CD4-positive, alpha-beta T cell treated with Interleukin-6 at 100 ng/mL for 8 hours (primary cell): Measurements from ENCODE around the gene C9orf57.
"Not testable (repeated sequence)": the region's sequence is repeated elsewhere in the genome, so short reads cannot be mapped to it uniquely, and the experiment has no call there.

Experiments
- DNase-seq: peaks from one replicate; pipeline ENCODE4 v3.0.0-alpha.2; 2020; ENCODE audit warnings: mixed read lengths, low spot score

The C9orf57 gene

DNA sequence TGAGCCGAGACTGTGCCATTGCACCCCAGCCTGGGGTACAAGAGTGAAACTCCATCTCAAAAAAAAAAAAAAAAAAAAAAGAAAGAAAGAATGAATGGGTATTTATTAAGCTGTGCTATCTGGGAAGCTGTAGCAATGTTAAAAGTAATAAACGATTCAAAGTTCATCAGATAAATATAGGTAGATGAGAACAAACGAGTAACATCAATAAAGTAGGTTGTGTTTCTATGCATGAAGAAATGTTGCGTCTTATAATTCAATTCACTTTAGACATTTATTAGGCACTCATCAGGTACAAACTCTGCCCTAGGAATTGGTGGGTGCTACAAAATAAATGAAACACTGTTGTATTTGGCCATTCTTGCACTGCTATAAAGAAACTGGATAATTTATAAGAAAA lies 36.8 kb downstream of the C9orf57 start:
- DNase-seq, result no peak

DNA sequence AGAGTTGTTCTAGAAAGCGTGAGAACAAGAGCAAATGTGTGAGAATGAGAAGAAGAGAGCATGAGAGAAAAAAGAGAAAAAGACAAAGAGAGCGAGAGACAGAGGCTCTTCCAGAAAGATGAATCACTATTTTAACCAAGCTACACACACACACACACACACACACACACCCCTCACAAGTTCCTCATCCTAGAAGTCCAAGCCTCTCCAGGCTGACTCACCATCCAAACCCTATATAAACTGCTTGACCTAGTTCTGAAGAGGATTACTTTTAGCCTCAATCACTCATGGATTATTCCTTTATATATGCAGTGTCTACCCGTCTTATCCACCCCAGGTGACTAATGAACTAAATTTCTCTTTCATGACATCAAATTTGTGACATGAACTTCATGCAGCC lies 37.6 kb downstream of the C9orf57 start:
- DNase-seq, result no peak

DNA sequence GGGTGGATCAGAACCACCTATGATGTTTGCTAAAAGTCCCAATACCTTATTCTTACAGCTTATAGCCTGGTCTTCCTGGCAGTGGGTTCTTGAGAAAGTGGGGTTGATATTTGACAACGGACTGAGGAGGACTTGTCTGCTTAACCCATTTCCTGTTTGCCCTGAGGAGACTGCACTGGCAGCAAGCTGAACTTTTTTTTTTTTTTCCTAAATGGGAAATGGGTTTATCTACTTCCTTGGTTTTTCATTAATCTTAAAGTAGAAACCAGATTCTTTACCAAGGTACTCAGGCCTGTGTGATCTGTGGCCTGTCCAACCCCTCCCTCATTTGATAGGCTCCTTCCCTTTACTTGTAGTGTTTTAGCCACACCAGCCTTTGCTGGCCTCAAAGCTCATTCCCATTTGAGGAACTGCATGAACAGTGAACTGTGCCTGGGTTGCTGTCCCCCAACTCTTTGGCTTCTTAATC lies 47.1 kb downstream of the C9orf57 start:
- no peak for DNase-seq

DNA sequence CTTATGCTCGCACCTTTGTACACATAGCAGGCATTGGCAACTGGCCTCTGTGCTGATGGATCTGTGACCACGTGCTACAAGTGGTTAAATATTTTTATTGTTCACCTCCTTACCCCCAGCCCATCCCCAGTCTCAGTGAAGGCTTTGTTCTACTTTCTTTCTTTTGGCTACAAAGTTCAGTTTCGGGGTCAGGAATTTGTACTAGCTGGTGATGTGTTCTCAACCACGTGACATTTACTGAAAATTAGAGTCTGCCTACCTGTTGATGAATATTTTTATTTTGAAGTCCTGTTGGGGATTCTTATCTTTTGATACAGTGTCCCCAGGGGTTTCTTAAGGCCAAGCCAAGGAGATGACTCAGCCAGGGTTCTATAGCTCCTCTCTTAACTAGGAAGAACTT lies 47.8 kb downstream of the C9orf57 start:
- no peak for DNase-seq

DNA sequence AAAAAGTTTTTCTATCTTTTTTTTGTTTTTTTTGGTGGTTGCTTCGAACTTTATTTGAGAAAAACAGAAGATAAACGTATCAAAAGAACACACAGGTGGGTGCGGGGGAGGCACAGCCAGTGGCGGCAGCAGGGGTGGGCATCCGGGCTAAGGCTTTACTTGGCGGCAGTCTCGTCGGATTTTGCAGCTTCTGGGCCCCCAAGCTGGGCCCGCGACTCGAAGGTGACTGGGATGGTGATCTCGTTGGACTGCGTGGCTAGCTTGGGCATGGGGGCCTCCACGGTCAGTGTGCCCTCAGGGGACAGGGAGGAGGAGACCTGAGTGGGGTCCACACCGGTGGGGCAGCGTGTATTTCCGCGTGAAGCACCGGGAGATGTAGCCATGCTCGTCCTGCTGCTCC lies 52.7 kb downstream of the C9orf57 start:
- not testable (repeated sequence) for DNase-seq

DNA sequence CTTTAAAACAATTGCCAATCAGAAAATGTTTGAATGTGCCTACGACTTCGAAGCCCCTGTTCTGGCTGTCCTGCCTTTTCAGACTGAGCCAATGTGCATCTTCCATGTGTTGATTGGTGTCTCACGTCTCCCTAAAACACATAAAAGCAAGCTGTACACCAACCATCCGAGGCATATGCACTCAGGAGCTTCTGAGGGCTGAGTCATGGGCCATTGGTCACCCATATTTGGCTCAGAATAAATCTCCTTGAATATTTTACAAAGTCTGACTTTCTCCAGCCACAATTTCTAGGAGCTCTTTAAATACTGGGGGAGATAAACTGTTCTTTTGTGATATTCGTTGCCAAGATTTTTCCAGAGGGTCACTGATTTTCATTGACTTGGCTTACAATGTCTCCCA lies 53.9 kb downstream of the C9orf57 start:
- DNase-seq, result no peak

DNA sequence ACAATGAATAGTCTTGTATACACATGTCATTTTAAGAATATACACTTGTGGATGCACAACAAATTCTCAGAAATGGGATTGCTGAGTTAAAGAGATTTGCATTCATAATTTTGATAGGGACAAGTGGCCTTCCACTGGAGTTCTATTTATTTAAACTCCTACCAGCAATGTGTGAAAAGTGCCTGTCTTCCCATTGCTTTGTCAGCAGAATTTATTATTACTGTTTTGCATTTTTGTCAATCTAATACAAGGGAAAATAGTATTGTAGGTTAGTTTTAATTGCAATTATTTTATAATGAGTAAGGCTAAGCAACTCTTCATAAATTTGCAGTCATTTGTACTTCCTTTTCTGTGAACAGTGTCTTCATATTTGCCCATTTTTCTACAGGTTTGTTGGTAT lies 55.0 kb downstream of the C9orf57 start:
- DNase-seq, result no peak
